GM18507 (cell line): Measurements from ENCODE around the gene S1PR5.

Experiments used
- DNase-seq: peaks from one replicate; pipeline ENCODE4 v3.0.0; 2011; ENCODE audit warnings: low read depth; ENCODE audit not compliant: insufficient read length; ENCODE audit errors: extremely low spot score
- FAIRE-seq: peaks from 2 replicates; lab custom pipeline; 2011; peaks lifted over from hg19 to GRCh38; lab: Jason Lieb, UNC

The S1PR5 gene

GRCh38 chr19:10518444-10519361 lies 1.5 kb upstream of the S1PR5 start:
- no peak for DNase-seq
- no peak for FAIRE-seq

GRCh38 chr19:10517760-10518443 lies 655 bp upstream of the S1PR5 start:
- DNase-seq (no peak), FAIRE-seq (no peak)

- DNase-seq (no peak), FAIRE-seq (no peak)
Observed at GRCh38 chr19:10516671-10517286, 468 bp downstream of the S1PR5 start.

- no peak for DNase-seq
- no peak for FAIRE-seq
Observed at GRCh38 chr19:10516064-10516385, 1.2 kb downstream of the S1PR5 start.

- DNase-seq = no peak
- FAIRE-seq = no peak
Observed at GRCh38 chr19:10514211-10515145, 2.8 kb downstream of the S1PR5 start.

GRCh38 chr19:10513223-10513622 lies 4.0 kb downstream of the S1PR5 start:
- FAIRE-seq (no peak), DNase-seq (no peak)

- FAIRE-seq (no peak), DNase-seq (no peak)
Observed at GRCh38 chr19:10510301-10510802, 6.9 kb downstream of the S1PR5 start.

GRCh38 chr19:10508707-10509106 lies 8.5 kb downstream of the S1PR5 start:
- DNase-seq (no peak), FAIRE-seq (no peak)

- DNase-seq (no peak), FAIRE-seq (no peak)
Observed at GRCh38 chr19:10508036-10508435, 9.2 kb downstream of the S1PR5 start.

GRCh38 chr19:10505583-10506229 lies 11.5 kb downstream of the S1PR5 start:
- FAIRE-seq = peak; percentile 71

GRCh38 chr19:10503002-10503789 lies 14.1 kb downstream of the S1PR5 start, which contains the start of gene KEAP1:
Gene KEAP1, minus strand, starts transcription at chr19:10503356. Its CDS starts 3,323 bp downstream, at chr19:10500033.
- no peak for DNase-seq
- no peak for FAIRE-seq

More at GRCh38 chr19:10505583-10506229, 11.5 kb downstream of the S1PR5 start:
- DNase-seq = no peak

- DNase-seq (peak; percentile 90), FAIRE-seq (peak; percentile 72)
Observed at GRCh38 chr19:10502524-10503001, 14.7 kb downstream of the S1PR5 start.

GRCh38 chr19:10501971-10502523 lies 15.2 kb downstream of the S1PR5 start:
- FAIRE-seq (peak; percentile 70), DNase-seq (no peak)

GRCh38 chr19:10500247-10500592 lies 17.0 kb downstream of the S1PR5 start:
- DNase-seq = no peak
- FAIRE-seq = no peak

GRCh38 chr19:10499550-10500246 lies 17.5 kb downstream of the S1PR5 start:
- DNase-seq (no peak), FAIRE-seq (no peak)

GRCh38 chr19:10497371-10497770 lies 19.9 kb downstream of the S1PR5 start:
- DNase-seq (no peak), FAIRE-seq (no peak)

- DNase-seq (no peak), FAIRE-seq (no peak)
Observed at GRCh38 chr19:10491472-10492047, 25.7 kb downstream of the S1PR5 start.
